Measurements from ENCODE around the gene NDUFA5. TPM values are rescaled to one million over a fixed set of nuclear protein-coding genes. Genes with fewer than 3 reads are reported as not detected.
"Not testable (repeated sequence)": the region's sequence is repeated elsewhere in the genome, so short reads cannot be mapped to it uniquely, and the experiment has no call there.

NDUFA5 gene
- total RNA-seq, 2 experiments from 2014 or later: 50.8 to 74.9 TPM

DNA sequence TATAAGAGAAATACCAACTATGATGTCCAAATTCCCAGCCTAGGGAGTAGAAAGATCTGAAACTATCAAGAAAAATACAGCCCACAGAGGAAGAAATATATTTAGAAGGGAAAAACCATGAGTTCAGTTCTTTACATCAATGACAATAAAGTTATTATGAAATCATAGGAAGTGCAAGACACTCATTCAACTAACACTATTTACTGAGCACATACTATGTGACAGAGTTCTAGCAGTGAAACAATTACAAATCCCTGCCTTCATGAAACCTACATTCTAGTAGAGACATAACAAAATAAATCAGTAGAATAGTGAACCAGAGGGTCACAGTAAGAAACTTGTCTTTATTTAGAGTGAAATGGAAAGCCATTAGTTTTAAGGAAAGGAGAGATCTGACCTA lies 2.1 kb downstream of the NDUFA5 start:
- Histone ChIP-seq H3K4me1 (ENCODE audit: insufficient read depth, low read length, poor library complexity, severe bottlenecking) (peaks cover 15% of the 10 kb centered on the region), H3K9me2 (ENCODE audit: insufficient read depth, low read length) (no peaks in the 10 kb centered on the region), H3K79me2 (ENCODE audit: insufficient read depth, low read depth, low read length) (peaks cover 53% of the 10 kb centered on the region; the same call in 1 of the 2 replicates), H2AFZ (ENCODE audit: low read length) (no peak overlapping the region), H3K27ac (ENCODE audit: low read depth, low read length, poor library complexity, severe bottlenecking) (no peak overlapping the region), H3K36me3 (ENCODE audit: insufficient read depth, low read length) (peaks cover 44% of the 10 kb centered on the region), H3K4me3 (ENCODE audit: low read depth, low read length, poor library complexity, severe bottlenecking) (peak overlapping the region; percentile 92), H3K4me2 (ENCODE audit: low read length) (peak overlapping the region; percentile 92), H4K20me1 (ENCODE audit: insufficient read depth, low read length) (0 out of 2 replicates have a peak, but pooled peaks cover 6% of the 10 kb centered on the region), H3K9me3 (ENCODE audit: low read length) (no peaks in the 10 kb centered on the region)
- TF ChIP-seq CTCF (conservative IDR thresholded peaks at IDR 0.05; ENCODE audit: low read length) (no peak), EZH2phosphoT487 (IDR thresholded peaks at IDR 0.05; ENCODE audit: borderline replicate concordance, low read depth, low read length) (no peak)
- intact Hi-C loops (cut with micrococcal nuclease; ENCODE audit: unreplicated experiment): loop anchor here (5.0 kb wide), 1 partner anchor 192 kb away; the partner anchor contains the start of gene WASL
- no TSS peak for BruUV-seq (replicated peaks)
- no peak for DNase-seq (ENCODE audit: low spot score)
- CTCF ChIA-PET (ENCODE audit: unreplicated experiment): no interaction called here
- POLR2A ChIA-PET: interaction anchor here (1.0 kb wide), 1 partner anchor 194 kb away, joined by 4 read pairs; the partner anchor contains the start of gene WASL

DNA sequence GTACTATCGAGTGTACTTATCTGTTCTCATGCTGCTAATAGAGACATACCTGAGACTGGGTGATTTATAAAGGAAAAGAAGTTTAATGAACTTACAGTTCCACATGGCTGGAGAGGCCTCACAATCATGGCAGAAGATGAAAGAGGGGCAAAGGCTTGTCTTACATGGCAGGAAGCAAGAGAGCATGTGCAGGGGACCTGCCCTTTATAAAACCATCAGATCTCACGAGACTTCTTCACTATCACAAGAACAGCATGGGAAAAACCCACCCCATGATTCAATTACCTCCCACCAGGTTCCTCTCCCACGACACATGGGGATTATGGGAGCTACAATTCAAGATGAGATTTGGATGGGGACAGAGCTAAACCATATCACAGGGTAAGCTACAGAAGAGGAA lies 4.5 kb downstream of the NDUFA5 start:
- no peaks in the 10 kb centered on the region for H3K9me3 ChIP-seq (ENCODE audit: low read length)
- DNase-seq (ENCODE audit: low spot score): no peak
- ChIA-PET CTCF (ENCODE audit: unreplicated experiment) (no interaction called here), POLR2A (interaction anchor here (0.6 to 1.4 kb wide), 3 partner anchors 10 to 147 kb away, joined by 3 to 6 read pairs (median 5); no protein-coding TSS in a partner anchor)
- intact Hi-C loops (cut with micrococcal nuclease; ENCODE audit: unreplicated experiment): no loop called here
- peaks cover 67% of the 10 kb centered on the region for H3K36me3 ChIP-seq (ENCODE audit: insufficient read depth, low read length)
- H3K9me2 ChIP-seq (ENCODE audit: insufficient read depth, low read length): no peaks in the 10 kb centered on the region
- peaks cover 15% of the 10 kb centered on the region for H3K4me1 ChIP-seq (ENCODE audit: insufficient read depth, low read length, poor library complexity, severe bottlenecking)
- no peak overlapping the region for H3K4me3 ChIP-seq (ENCODE audit: low read depth, low read length, poor library complexity, severe bottlenecking)
- no peak overlapping the region for H3K4me2 ChIP-seq (ENCODE audit: low read length)
- H3K27ac ChIP-seq (ENCODE audit: low read depth, low read length, poor library complexity, severe bottlenecking): no peak overlapping the region
- H4K20me1 ChIP-seq (ENCODE audit: insufficient read depth, low read length): 0 out of 2 replicates have a peak, but pooled peaks cover 6% of the 10 kb centered on the region
- TF ChIP-seq CTCF (conservative IDR thresholded peaks at IDR 0.05; ENCODE audit: low read length) (no peak), EZH2phosphoT487 (IDR thresholded peaks at IDR 0.05; ENCODE audit: borderline replicate concordance, low read depth, low read length) (no peak)
- H2AFZ ChIP-seq (ENCODE audit: low read length): no peak overlapping the region
- H3K79me2 ChIP-seq (ENCODE audit: insufficient read depth, low read depth, low read length): peaks cover 56% of the 10 kb centered on the region; the same call in 1 of the 2 replicates
- BruUV-seq (replicated peaks): no TSS peak

DNA sequence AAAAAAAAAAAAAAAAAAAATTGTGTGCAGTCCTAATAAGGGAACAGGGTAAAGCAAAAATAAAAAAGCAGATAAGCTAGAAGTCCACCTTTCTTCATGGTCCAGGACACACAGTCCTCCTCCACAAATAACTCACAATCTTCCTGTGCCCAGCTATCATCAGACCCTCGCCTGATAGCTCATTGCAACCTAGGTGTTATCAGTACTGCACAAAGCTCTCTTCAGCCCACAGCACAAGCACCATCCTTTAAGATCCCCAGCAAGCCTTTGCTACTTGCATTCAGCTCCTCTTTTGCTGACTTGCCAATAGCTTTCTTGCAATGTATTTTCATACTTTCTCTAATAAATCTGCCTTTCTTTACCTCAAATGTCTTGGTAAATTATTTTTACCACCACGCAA lies 5.0 kb downstream of the NDUFA5 start:
- no peaks in the 10 kb centered on the region for H3K9me3 ChIP-seq (ENCODE audit: low read length)
- H4K20me1 ChIP-seq (ENCODE audit: insufficient read depth, low read length): 0 out of 2 replicates have a peak, but pooled peaks cover 6% of the 10 kb centered on the region
- H2AFZ ChIP-seq (ENCODE audit: low read length): no peak overlapping the region
- peaks cover 56% of the 10 kb centered on the region; the same call in 1 of the 2 replicates for H3K79me2 ChIP-seq (ENCODE audit: insufficient read depth, low read depth, low read length)
- intact Hi-C loops (cut with micrococcal nuclease; ENCODE audit: unreplicated experiment): no loop called here
- H3K4me1 ChIP-seq (ENCODE audit: insufficient read depth, low read length, poor library complexity, severe bottlenecking): peaks cover 15% of the 10 kb centered on the region
- ChIA-PET POLR2A (interaction anchor here (0.6 to 1.4 kb wide), 3 partner anchors 9 to 147 kb away, joined by 3 to 6 read pairs (median 5); no protein-coding TSS in a partner anchor), CTCF (ENCODE audit: unreplicated experiment) (no interaction called here)
- no peak overlapping the region for H3K4me3 ChIP-seq (ENCODE audit: low read depth, low read length, poor library complexity, severe bottlenecking)
- H3K4me2 ChIP-seq (ENCODE audit: low read length): no peak overlapping the region
- no peak overlapping the region for H3K27ac ChIP-seq (ENCODE audit: low read depth, low read length, poor library complexity, severe bottlenecking)
- no peak for DNase-seq (ENCODE audit: low spot score)
- no peaks in the 10 kb centered on the region for H3K9me2 ChIP-seq (ENCODE audit: insufficient read depth, low read length)
- BruUV-seq (replicated peaks): no TSS peak
- TF ChIP-seq EZH2phosphoT487 (IDR thresholded peaks at IDR 0.05; ENCODE audit: borderline replicate concordance, low read depth, low read length) (no peak), CTCF (conservative IDR thresholded peaks at IDR 0.05; ENCODE audit: low read length) (no peak)
- peaks cover 72% of the 10 kb centered on the region for H3K36me3 ChIP-seq (ENCODE audit: insufficient read depth, low read length)

- H3K27ac ChIP-seq (ENCODE audit: low read depth, low read length, poor library complexity, severe bottlenecking); CTCF ChIA-PET (ENCODE audit: unreplicated experiment); BruUV-seq (replicated peaks); H4K20me1 ChIP-seq (ENCODE audit: insufficient read depth, low read length); H2AFZ ChIP-seq (ENCODE audit: low read length); intact Hi-C loops (cut with micrococcal nuclease; ENCODE audit: unreplicated experiment); H3K4me2 ChIP-seq (ENCODE audit: low read length); H3K9me3 ChIP-seq (ENCODE audit: low read length); H3K4me3 ChIP-seq (ENCODE audit: low read depth, low read length, poor library complexity, severe bottlenecking); DNase-seq (ENCODE audit: low spot score); H3K9me2 ChIP-seq (ENCODE audit: insufficient read depth, low read length): not testable (repeated sequence)
- H3K4me1 ChIP-seq (ENCODE audit: insufficient read depth, low read length, poor library complexity, severe bottlenecking): peaks cover 15% of the 10 kb centered on the region
- H3K79me2 ChIP-seq (ENCODE audit: insufficient read depth, low read depth, low read length): peaks cover 54% of the 10 kb centered on the region; the same call in 1 of the 2 replicates
- POLR2A ChIA-PET: interaction anchor here (1.4 kb wide), 1 partner anchor 9 kb away, joined by 3 read pairs; no protein-coding TSS in a partner anchor
- peaks cover 74% of the 10 kb centered on the region for H3K36me3 ChIP-seq (ENCODE audit: insufficient read depth, low read length)
Measured at GRCh38 chr7:123552134-123552533, 5.5 kb downstream of the NDUFA5 start.
